Measurements from ENCODE around the gene TCFL5.

The TCFL5 gene

GRCh38 chr20:62808211-62808865 is 53.3 kb downstream of the TCFL5 start:
- FAIRE-seq: no peak

- FAIRE-seq: no peak
Observed at GRCh38 chr20:62807444-62808210, 54.0 kb downstream of the TCFL5 start.

GRCh38 chr20:62806383-62807050 is 55.1 kb downstream of the TCFL5 start:
- FAIRE-seq: no peak

- FAIRE-seq: no peak
Observed at GRCh38 chr20:62805711-62806382, 55.8 kb downstream of the TCFL5 start.

GRCh38 chr20:62805155-62805710 is 56.4 kb downstream of the TCFL5 start:
- FAIRE-seq: no peak

- FAIRE-seq: no peak
Observed at GRCh38 chr20:62804627-62805154, 56.9 kb downstream of the TCFL5 start, which contains the start of gene OGFR. Gene OGFR, plus strand, starts transcription at chr20:62804835. Its CDS starts 25 bp downstream, at chr20:62804860.

GRCh38 chr20:62804021-62804626 is 57.5 kb downstream of the TCFL5 start:
- no peak for FAIRE-seq

- FAIRE-seq: no peak
Observed at GRCh38 chr20:62802026-62802712, 59.5 kb downstream of the TCFL5 start.

GRCh38 chr20:62801284-62802010 is 60.2 kb downstream of the TCFL5 start:
- no peak for FAIRE-seq

- FAIRE-seq: no peak
Observed at GRCh38 chr20:62800314-62801259, 61.0 kb downstream of the TCFL5 start.

GRCh38 chr20:62799873-62800272 is 61.7 kb downstream of the TCFL5 start:
- no peak for FAIRE-seq

- no peak for FAIRE-seq
Observed at GRCh38 chr20:62799459-62799858, 62.2 kb downstream of the TCFL5 start.

- no peak for FAIRE-seq
Observed at GRCh38 chr20:62799036-62799435, 62.6 kb downstream of the TCFL5 start.

GRCh38 chr20:62797671-62798532 is 63.7 kb downstream of the TCFL5 start:
- FAIRE-seq: no peak

GRCh38 chr20:62796699-62797491 is 64.7 kb downstream of the TCFL5 start:
- FAIRE-seq: no peak

GRCh38 chr20:62795023-62795761 is 66.4 kb downstream of the TCFL5 start:
- no peak for FAIRE-seq

All from endometrium (tissue), 2 donors.